ENCODE measurements around the gene WNT9B.

DNA sequence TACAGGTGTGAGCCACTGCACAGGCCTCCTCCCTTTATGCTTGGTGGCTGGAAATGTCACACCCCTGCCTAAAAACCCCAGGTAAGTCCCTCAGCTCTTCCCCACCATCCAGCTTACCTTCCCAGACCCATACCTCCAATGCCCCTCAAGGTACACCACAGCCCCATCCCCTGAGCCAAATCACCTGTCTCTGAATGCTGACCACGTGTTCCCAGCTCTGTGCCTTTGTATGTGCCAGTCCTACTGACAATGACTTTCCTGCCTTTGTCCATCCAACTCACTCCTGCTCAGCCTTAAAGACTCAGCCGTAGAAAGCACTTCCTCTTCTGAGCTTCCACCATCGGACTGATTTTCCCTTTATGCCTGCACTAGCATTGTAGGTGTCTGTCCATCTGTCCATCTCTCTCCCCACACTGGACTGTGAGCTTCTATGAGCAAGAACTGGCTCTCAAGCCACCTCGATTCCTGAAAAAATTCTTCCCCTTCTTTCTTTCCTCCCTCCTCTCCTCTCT, 40.9 kb downstream of the WNT9B start:
- TF ChIP-seq, protein P1, sequence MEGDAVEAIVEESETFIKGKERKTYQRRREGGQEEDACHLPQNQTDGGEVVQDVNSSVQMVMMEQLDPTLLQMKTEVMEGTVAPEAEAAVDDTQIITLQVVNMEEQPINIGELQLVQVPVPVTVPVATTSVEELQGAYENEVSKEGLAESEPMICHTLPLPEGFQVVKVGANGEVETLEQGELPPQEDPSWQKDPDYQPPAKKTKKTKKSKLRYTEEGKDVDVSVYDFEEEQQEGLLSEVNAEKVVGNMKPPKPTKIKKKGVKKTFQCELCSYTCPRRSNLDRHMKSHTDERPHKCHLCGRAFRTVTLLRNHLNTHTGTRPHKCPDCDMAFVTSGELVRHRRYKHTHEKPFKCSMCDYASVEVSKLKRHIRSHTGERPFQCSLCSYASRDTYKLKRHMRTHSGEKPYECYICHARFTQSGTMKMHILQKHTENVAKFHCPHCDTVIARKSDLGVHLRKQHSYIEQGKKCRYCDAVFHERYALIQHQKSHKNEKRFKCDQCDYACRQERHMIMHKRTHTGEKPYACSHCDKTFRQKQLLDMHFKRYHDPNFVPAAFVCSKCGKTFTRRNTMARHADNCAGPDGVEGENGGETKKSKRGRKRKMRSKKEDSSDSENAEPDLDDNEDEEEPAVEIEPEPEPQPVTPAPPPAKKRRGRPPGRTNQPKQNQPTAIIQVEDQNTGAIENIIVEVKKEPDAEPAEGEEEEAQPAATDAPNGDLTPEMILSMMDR (IDR thresholded peaks at IDR 0.05): no peak
- TF ChIP-seq POLR2A (IDR thresholded peaks at IDR 0.05): no peak
